NCI-H2196 (cell line): ENCODE data around the gene ARL6IP4.
A peak's percentile ranks its signal among the peaks of the same experiment; 100 is the strongest.
"Not testable (repeated sequence)": the region's sequence is repeated elsewhere in the genome, so short reads cannot be mapped to it uniquely, and the experiment has no call there.

ENCODE experiments used
- DNase-seq: peaks from one replicate; lab custom pipeline; 2025; ENCODE audit not compliant: unreplicated experiment; lab: John Stamatoyannopoulos, UW

ARL6IP4 gene

DNA sequence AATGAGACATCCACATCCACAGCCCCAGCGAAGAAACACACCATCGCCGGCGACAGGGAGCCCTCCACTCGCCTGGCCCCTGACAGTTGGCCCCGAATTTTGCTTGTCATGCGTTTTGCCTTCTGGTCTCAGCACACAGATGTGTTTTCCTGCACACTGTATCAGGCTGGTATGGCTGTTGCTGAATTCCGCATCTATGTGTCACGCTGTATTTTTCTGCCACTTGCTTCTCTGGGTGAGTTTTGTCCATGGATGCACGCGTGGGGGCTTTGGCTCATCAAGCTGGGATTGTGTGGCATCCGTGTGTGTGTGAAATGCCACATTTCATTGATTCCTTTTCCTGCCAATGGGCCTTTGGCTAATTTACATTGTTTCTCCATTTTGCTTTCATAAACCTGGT, 26.5 kb downstream of the ARL6IP4 start:
- DNase-seq, result no peak

DNA sequence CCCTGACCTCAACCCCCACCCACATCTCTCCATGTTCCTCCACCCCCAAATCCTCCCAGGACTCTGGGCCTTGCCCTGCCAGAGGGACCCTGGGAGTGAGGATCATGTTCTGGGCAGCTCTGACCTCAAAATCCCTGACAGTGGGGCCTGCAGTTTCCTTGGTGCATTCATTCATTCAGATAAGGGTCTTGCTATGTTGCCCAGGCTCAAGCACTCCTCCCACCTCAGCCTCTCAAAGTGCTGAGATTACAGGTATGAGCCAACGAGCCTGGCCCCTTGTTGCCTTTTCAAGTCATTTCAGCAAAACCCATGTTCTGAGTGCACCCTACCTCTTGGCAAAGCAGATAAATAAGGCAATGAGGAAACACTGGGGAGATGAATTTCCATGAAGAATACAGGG, 29.6 kb downstream of the ARL6IP4 start:
- DNase-seq, result no peak

DNA sequence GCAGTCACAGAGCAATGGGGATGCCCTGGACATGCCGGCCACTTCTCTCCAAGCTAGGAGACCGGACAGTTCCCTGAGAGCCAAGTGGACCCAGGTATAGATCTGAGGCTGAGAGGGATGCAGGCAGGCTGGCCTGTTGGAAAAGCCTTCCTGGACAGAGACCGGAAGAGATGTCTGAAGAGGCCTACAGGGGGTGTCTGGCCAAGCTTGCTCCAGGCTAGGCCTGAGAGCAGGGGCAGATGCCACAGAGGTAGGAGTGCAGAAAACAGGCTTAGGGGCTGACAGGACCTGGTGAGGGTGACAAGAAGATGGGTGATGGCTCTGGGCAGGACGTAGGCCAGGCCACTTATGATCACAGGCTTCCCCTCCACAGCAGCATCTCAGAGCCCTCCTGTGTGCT, 30.2 kb downstream of the ARL6IP4 start:
- DNase-seq, result no peak

DNA sequence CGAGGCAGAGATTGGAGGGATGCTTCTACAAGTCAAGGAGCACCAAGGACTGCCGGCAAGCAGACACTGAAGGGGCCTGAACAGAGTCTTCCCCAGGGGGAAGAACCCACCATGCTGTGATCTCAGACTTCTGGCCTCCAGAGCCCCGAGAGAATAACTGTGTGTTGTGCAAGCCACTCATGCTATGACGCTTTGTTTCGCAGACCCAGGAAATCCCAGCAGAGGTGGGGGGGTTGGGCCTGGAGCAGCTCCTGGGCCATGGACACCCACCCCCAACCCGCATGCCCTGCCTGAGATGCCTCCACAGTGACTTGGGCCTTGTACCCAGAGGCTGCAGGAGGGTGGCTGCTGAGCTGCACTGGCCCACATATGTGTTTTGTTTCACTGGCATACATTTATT, 31.2 kb downstream of the ARL6IP4 start:
- no peak for DNase-seq

DNA sequence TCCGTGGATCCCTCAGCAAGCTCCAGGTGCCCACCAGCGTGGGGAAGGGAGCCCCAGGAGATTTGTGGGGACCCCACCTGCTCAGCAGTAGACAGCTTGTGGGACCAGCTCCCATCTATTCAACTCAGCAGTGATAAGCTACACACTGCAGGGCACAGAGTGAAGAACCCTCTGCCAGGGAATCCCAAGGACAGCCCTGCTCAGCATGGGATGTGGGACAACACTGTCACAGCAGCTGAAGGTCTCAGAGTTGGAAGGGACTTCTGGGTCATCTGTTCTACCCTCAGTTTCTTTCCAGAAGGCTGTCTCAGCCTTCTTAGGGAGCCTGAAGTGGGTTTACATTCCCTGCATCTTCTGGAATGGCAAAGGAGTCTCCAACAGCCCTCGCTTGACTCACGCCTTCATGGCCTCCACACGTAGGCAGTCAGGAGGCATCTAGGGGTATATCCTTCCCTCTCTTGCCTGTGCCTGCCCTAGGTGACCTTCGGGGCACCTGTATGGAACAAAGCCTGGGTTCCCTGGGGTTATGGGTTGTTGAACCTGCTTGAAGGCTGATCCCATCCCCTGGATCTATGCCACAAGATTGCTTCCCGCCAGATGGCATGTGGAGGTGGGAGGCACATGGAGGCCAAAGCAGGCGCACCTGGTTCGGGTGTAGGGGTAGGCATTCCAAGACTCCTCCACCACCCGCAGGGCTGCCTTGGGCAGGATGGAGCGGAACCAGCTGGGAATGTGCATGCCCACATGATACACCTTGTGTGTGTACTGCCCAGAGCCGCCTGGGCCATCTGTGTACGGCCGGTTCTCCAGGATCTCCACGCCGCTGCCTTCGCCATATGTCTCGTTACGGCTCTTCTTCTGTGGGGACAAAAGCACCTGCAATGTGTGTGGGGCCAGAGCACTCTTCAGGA, 33.0 kb downstream of the ARL6IP4 start:
- DNase-seq, result no peak

DNA sequence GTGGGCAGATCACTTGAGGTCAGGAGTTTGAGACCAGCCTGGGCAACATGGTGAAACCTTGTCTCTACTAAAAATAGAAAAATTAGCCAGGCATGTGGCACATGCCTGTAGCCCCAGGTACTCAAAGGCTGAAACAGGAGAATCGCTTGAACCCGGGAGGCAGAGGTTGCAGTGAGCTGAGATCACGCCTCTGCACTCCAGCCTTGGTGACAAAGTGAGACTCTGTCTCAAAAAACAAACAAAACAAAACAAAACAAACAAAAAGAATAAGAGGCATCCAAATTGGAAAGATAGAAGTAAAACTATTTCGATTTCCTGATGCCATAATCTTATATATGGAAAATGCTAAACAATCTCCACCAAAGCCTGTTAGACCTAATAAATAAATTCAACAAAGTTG, 34.0 kb downstream of the ARL6IP4 start:
- DNase-seq, result not testable (repeated sequence)

DNA sequence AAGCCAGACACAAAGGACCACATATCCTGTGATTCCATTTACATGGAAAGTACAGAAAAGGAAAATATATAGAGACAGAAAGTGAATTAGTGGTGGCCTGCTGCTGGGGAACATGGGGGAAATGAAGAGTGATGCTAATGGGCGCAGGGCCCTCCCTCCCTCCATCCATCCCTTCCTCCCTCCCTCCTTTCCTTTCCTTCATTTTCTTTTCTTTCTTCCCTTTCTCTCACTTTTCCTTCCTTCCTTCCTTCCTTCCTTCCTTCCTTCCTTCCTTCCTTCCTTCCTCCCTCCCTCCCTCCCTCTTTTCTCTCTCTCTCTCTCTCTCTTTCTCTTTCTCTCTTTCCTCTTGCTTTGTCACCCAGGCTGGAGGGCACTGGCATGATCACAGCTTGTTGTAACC, 37.3 kb downstream of the ARL6IP4 start:
- no peak for DNase-seq

DNA sequence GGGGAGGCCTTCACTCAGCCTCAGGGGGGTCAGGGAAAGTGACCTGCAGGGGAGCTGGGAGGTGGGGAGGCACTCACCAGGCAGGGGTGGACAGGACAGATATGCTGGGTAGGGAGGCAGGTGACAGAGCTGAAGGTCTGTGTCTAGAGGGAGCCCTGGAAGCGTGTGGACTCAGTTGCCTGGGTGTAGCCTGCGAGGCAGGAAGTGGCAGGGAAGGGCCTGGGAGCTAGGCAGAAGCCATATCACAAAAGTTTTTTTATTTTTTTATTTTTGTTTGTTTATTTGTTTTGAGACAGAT, 39.3 kb downstream of the ARL6IP4 start:
- DNase-seq, result no peak

DNA sequence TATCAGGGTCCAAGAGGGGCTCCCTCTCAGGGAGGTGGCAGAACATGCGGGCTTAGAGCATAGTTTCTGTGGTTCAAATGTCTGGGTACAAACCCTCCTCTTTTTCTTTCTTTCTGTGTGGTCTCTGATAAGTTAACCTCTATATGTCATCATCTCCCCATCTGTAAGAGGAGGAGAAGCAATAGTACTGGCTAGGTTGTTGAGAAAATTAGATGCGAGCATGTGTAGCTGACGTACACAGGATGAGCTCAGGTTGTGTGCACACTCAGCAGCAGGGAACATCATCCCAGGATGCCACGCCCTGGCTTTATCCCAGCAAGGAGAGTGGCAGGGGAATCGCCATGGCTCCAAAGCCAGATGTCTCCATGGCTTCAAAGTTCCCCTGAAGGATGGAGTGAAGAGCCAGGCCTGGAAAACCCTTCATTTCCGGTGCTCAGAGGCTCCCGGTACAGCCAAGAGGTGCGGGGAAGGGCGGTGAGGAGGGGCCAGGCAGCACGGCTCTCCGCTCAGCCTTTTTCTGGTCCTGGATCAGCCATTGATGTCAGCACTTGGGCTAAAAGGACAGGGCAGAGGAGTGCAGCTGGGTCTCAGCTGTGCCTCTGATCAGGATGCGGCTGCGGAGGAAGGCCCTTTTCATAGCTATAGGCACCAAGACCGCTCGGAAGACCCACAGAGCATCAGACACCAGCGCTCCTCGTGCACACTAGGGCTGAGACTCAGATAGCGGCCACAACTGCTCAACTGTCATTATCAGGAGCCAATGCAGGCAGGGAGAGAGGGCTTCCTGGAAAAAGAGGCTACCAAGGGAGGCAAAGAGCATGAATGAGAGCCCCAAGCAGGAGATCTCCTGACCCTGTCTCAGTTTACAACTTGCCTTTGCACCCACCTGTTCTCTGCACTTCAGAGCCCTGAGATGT, 41.5 kb downstream of the ARL6IP4 start:
- no peak for DNase-seq

DNA sequence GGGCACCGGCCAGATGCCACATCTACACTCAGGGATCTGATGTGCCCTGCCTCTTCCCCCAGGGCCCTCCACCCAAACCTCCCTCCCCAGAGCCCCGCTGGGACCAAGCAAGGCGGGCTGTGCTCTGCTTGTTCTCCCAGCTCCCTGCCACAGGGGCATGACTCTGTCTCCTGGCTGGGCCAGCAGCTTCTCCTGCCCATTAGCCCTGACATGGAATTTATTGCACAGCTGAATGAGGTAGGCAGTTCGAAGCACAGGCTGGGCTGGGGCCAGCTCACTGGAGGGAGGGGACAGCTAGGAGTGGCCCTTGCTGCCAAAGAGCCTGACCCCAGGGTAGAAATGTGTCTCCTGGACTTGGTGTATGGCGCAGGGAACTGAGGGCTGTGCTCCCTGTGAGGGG, 42.4 kb downstream of the ARL6IP4 start:
- no peak for DNase-seq

DNA sequence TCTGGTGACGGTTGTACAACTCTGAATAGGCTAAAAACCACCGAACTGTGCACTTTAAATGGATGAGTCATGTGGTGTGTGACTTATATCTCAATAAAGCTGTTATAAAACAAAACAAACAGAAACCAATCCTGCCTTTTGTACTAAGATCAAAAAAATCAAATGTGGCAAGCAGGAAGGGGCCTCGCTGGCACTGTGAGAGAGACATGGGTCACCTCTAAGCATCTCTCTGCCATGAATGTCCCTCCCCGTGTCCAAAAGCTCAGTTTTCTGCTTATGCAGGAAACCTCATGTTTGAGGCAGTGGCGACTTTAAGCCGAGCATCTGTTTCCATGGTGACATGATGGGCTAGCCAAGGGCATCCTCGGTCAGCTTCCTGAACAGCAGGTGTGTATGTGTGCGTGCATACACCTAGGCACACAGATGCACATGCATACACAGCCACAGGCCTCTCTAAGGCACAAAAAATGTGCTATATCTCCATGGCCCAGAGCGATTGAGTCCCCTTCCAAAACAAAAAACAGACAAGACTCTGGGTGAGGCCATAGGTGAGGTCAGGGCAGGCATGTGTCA, 44.4 kb downstream of the ARL6IP4 start:
- DNase-seq, result no peak

DNA sequence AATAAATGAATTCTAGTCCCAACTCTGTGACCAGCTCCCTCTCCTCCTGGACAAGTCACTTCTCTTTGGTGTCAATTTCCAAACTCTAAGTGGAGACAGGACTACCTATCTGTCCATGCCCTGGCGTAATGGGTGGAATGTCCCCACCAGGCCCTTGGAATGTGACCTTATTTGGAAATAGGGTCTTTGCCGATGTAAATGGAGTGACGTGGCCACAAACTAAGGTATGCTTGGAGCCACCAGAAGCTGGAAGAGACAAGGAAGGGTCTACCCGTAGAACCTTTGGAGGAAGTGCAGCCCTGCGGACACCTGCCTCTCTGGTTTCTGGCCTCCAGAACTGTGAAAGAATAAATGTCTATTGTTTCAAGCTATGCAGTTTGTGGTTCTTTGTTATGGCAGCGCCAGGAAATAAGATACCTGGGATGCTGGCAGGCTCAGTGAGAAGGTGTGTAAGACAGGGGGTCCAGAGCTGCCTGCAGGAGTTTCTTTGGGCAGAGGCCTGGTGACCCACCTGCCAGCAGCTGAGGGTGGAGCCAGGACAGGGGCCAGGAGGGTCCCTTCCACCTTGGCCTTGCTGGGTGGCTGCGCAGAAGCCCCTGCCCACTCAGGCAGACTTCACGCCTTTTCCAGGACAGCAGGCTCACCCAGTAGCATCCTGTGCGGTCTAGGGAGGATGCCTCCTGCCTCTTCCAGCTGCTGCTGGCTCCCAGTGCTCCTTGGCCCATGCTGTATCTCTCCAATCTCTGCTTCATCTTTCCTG, 45.8 kb downstream of the ARL6IP4 start:
- DNase-seq, result peak; percentile 26

DNA sequence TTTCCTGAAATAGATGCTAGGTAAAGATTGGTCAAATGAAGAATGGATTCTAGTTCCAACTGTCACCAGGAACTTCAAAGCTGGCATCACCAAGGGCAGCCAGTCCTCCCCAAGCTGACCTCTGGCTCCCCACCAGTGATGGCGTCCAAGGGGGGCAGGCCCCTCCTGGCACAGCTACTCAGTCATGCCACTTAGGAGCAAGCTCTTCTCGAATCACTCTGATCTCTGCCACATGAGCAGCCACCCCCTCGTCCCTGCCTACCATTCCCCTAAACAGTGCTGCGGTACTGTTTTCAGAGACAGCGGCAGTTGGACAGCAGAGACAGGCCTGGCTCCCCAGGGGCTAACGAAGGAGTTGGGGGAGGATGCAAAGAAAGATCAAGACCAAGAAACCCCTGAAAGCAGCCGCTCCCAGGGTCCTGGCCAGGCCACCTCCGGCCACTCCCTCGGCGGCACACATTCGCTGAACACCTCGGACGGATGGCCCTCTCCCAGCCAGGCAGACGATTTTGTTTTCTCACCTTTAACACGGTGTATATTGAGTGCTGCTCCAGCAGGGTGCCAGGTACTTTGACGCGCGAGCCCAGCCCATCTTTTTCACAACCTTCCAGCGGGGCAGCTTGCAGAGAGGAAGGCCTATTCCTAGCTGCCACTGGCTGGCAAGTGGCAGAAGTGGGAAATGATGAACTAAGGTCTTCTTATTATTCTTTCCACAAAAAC, 47.4 kb downstream of the ARL6IP4 start:
- no peak for DNase-seq

DNA sequence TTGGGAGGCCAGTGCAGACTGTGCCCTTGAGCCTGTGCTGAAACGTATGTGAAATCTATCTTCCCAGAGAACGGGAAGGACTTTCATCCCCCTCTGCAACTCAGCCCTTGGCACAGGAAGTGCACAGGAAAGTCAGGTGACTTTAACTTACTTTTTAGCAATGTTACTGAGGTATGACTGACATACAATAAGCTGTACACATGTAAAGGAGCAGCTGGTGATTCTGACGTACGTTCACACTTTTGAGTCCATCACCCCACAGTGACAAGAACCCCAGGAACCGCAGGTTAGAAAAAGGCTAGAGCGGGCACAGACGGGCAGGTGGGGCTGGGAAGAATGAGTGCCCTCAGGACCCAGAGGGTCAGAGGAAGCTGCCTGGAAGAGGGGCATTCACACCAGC, 48.0 kb downstream of the ARL6IP4 start:
- DNase-seq, result no peak

DNA sequence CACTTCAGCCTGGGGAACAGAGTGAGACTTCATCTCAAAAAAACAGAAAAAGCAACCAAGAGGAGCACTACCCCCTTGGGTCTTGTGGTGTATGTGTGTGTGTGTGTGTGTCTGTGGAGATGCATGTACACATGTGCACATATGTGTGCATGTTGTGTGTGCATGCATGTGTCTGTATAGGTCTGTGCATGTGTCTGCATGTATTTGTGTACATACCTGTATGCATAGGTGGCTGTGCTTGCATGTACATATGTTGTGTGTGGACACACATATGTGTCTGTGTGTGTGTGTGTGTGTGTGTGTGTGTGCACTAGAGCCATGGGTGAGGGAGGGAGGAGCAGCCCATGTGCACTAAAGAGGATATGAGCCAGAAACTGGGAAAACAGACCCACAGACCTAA, 49.1 kb downstream of the ARL6IP4 start:
- DNase-seq, result no peak

DNA sequence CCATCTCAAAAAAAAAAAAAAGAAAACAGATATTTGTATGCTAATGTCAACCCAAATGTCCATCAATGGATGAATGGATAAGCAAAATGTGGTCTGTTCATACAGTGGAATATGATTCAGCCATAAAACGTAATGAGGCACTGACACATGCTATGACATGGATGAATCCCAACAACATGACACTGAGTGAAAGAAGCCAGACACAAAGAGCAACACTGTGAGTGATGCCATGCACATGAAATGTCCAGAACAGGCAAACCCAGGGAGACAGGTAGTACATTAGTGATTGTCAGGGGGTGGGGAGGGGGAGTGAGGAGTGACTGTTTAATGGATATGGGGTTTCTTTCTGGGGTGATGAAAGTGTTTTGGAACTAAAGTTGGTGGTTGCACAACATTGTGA, 50.2 kb downstream of the ARL6IP4 start:
- DNase-seq, result no peak

DNA sequence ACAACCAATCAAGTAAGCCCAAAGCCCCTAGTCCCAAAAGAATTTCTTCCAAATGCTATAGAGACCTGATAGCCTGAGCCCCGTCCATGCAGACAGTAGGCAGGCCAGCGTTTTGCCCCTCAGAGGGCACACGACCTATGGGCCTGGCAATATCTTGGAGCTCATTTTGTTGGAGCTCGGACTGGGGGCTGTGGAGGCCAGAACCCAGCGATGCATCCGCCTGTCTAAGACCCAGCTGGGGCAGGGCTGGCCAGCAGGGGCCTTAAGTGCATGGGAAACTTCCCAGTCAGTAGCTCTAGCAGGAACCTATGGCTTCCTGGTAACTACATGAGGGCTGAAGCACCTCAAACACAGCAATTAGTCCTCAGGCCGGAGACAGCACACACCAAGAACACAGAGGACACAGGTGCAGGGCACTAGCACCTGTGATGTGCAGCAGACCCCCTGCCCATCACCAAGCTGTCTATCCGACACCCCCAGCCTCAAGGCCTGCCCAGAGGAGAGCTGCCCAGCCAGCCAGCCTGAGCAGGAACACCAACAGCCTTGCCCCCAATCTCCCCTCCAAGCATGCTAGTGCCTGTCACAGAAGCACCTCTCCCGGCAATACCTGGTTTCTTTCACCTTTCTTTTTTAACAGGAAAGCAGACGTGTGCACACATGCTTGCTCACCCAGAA, 50.8 kb downstream of the ARL6IP4 start:
- no peak for DNase-seq
